HEK293 (cell line): Measurements from ENCODE around the gene SZRD1.
A peak's percentile ranks its signal among the peaks of the same experiment; 100 is the strongest.

Source experiments
- GFI1B ChIP-seq: fragments of 450-650 bp; formaldehyde crosslinking; IDR thresholded peaks from 2 replicates; pipeline ENCODE4 v1.5.1; 2016; ENCODE audit warnings: missing biosample characterization, missing genetic modification characterization
- GLI2 ChIP-seq: fragments of 450-650 bp; formaldehyde crosslinking; IDR thresholded peaks from 2 replicates; pipeline ENCODE4; 2017; ENCODE audit warnings: missing biosample characterization, missing genetic modification characterization, low read depth, borderline replicate concordance
- HIC1 ChIP-seq: fragments of 450-650 bp; formaldehyde crosslinking; IDR thresholded peaks from 2 replicates; pipeline ENCODE4 v1.5.1; 2016; ENCODE audit warnings: missing biosample characterization, missing genetic modification characterization
- MYNN ChIP-seq: fragments of 450-650 bp; formaldehyde crosslinking; IDR thresholded peaks from 2 replicates; pipeline ENCODE4 v1.5.1; 2016; ENCODE audit warnings: missing biosample characterization, missing genetic modification characterization, borderline replicate concordance
- RBAK ChIP-seq: fragments of 450-650 bp; formaldehyde crosslinking; IDR thresholded peaks from 2 replicates; pipeline ENCODE4 v1.5.1; 2016; ENCODE audit warnings: missing biosample characterization, missing genetic modification characterization
- SCRT1 ChIP-seq: fragments of 450-650 bp; formaldehyde crosslinking; IDR thresholded peaks from 2 replicates; pipeline ENCODE4 v1.5.1; 2016; ENCODE audit warnings: missing biosample characterization, missing genetic modification characterization, borderline replicate concordance
- SETDB1 ChIP-seq: IDR thresholded peaks from one replicate; pipeline ENCODE4 v1.6.1; 2017; ENCODE audit warnings: mild to moderate bottlenecking, low read length, moderate library complexity, mixed read lengths; ENCODE audit not compliant: insufficient read length
- ZBTB11 ChIP-seq: fragments of 450-650 bp; formaldehyde crosslinking; conservative IDR thresholded peaks from 2 replicates; pipeline ENCODE4 v1.5.1; 2016; ENCODE audit warnings: low read depth, missing biosample characterization, missing genetic modification characterization
- ZEB2 ChIP-seq: fragments of 450-650 bp; formaldehyde crosslinking; IDR thresholded peaks from 2 replicates; pipeline ENCODE4 v1.5.1; 2016; ENCODE audit warnings: missing biosample characterization, missing genetic modification characterization
- ZNF133 ChIP-seq: fragments of 450-650 bp; formaldehyde crosslinking; IDR thresholded peaks from 2 replicates; pipeline ENCODE4 v1.5.1; 2016; ENCODE audit warnings: missing biosample characterization, missing genetic modification characterization
- ZNF148 ChIP-seq: fragments of 450-650 bp; formaldehyde crosslinking; IDR thresholded peaks from 2 replicates; pipeline ENCODE4 v1.5.0; 2017; ENCODE audit warnings: missing biosample characterization, missing genetic modification characterization, borderline replicate concordance
- ZNF174 ChIP-seq: fragments of 450-650 bp; formaldehyde crosslinking; IDR thresholded peaks from 2 replicates; pipeline ENCODE4 v1.5.0; 2017; ENCODE audit warnings: missing biosample characterization, mild to moderate bottlenecking, missing genetic modification characterization
- ZNF211 ChIP-seq: fragments of 450-650 bp; formaldehyde crosslinking; IDR thresholded peaks from 2 replicates; pipeline ENCODE4 v1.5.1; 2016; ENCODE audit warnings: low read depth, missing biosample characterization, missing genetic modification characterization
- ZNF341 ChIP-seq: fragments of 450-650 bp; formaldehyde crosslinking; IDR thresholded peaks from 2 replicates; pipeline ENCODE4; 2016; ENCODE audit warnings: low read depth, missing biosample characterization, missing genetic modification characterization
- ZNF398 ChIP-seq: fragments of 450-650 bp; formaldehyde crosslinking; IDR thresholded peaks from 2 replicates; pipeline ENCODE4 v1.5.1; 2017; ENCODE audit warnings: missing biosample characterization, missing genetic modification characterization
- ZNF513 ChIP-seq: fragments of 450-650 bp; IDR thresholded peaks from 2 replicates; pipeline ENCODE4 v1.5.1; 2018; ENCODE audit warnings: missing biosample characterization, missing genetic modification characterization
- ZNF521 ChIP-seq: fragments of 450-650 bp; formaldehyde crosslinking; IDR thresholded peaks from 2 replicates; pipeline ENCODE4 v1.5.1; 2017; ENCODE audit warnings: missing biosample characterization, mild to moderate bottlenecking, missing genetic modification characterization
- ZNF530 ChIP-seq: fragments of 450-650 bp; formaldehyde crosslinking; IDR thresholded peaks from 2 replicates; pipeline ENCODE4 v1.5.1; 2016; ENCODE audit warnings: low read depth, missing biosample characterization, missing genetic modification characterization
- ZNF548 ChIP-seq: fragments of 450-650 bp; formaldehyde crosslinking; IDR thresholded peaks from 2 replicates; pipeline ENCODE4 v1.5.1; 2016; ENCODE audit warnings: missing biosample characterization, missing genetic modification characterization
- ZNF549 ChIP-seq: fragments of 450-650 bp; IDR thresholded peaks from 2 replicates; pipeline ENCODE4 v1.5.1; 2018; ENCODE audit warnings: missing biosample characterization, missing genetic modification characterization, mild to moderate bottlenecking, inconsistent platforms, moderate library complexity
- ZNF596 ChIP-seq: fragments of 450-650 bp; IDR thresholded peaks from 2 replicates; pipeline ENCODE4 v1.5.0; 2018; ENCODE audit warnings: missing biosample characterization, mild to moderate bottlenecking, missing genetic modification characterization, moderate library complexity
- ZNF624 ChIP-seq: fragments of 450-650 bp; formaldehyde crosslinking; IDR thresholded peaks from 2 replicates; pipeline ENCODE4 v1.5.1; 2017; ENCODE audit warnings: missing biosample characterization, missing genetic modification characterization
- ZNF747 ChIP-seq: fragments of 450-650 bp; formaldehyde crosslinking; IDR thresholded peaks from 2 replicates; pipeline ENCODE4 v1.5.1; 2016; ENCODE audit warnings: missing biosample characterization, missing genetic modification characterization
- ZNF776 ChIP-seq: fragments of 450-650 bp; formaldehyde crosslinking; IDR thresholded peaks from 2 replicates; pipeline ENCODE4 v1.5.0; 2017; ENCODE audit warnings: missing biosample characterization, missing genetic modification characterization, borderline replicate concordance
- ZSCAN4 ChIP-seq: fragments of 450-650 bp; formaldehyde crosslinking; IDR thresholded peaks from 2 replicates; pipeline ENCODE4 v1.5.1; 2017; ENCODE audit warnings: missing biosample characterization, missing genetic modification characterization

Gene SZRD1

GRCh38 chr1:16351994-16352841 is 14.8 kb upstream of the SZRD1 start, which contains the start of gene FBXO42 (continued):
- TF ChIP-seq ZNF398 (tag by site-specific recombination) = peak; percentile 74
- peak; percentile 62 for TF ChIP-seq ZEB2 (tag by site-specific recombination)
- TF ChIP-seq ZNF747 (tag by site-specific recombination) = no peak
- no peak for TF ChIP-seq MYNN
- TF ChIP-seq GFI1B (tag by site-specific recombination) = no peak
- TF ChIP-seq ZNF548 (tag by site-specific recombination) = no peak
- no peak for TF ChIP-seq ZNF211 (tag by site-specific recombination)
- TF ChIP-seq ZNF624 = no peak
- no peak for TF ChIP-seq ZNF174 (tag by site-specific recombination)
- TF ChIP-seq ZSCAN4 (tag by site-specific recombination) = no peak
- 0 out of 2 replicates have a peak, but pooled peaks have one; percentile 18 for TF ChIP-seq ZBTB11
- TF ChIP-seq ZNF148 (tag by site-specific recombination) = no peak
- no peak for TF ChIP-seq SCRT1 (tag by site-specific recombination)
- TF ChIP-seq ZNF513 (tag by site-specific recombination) = 0 out of 2 replicates have a peak, but pooled peaks have one; percentile 25
- TF ChIP-seq ZNF596 (tag by site-specific recombination) = no peak
- no peak for TF ChIP-seq RBAK
- no peak for TF ChIP-seq GLI2 (tag by site-specific recombination)
- TF ChIP-seq ZNF133 = no peak
- TF ChIP-seq ZNF341 (tag by site-specific recombination) = peak; percentile 89
- TF ChIP-seq SETDB1 = no peak
- TF ChIP-seq ZNF776 (tag by site-specific recombination) = no peak
- peak; percentile 98 for TF ChIP-seq HIC1 (tag by site-specific recombination)
- no peak for TF ChIP-seq ZNF549
- no peak for TF ChIP-seq ZNF530 (tag by site-specific recombination)
- TF ChIP-seq ZNF521 (tag by site-specific recombination) = no peak
